Gastroesophageal sphincter (tissue), 3 donors: Measurements from ENCODE around the gene NKD1.

Source experiments
- CTCF ChIP-seq, 4 experiments: fragments of 200-600 bp in 2 of 4; fragments of 450-650 bp in 2 of 4; sonication (generic) in 1 of 4; IDR thresholded peaks; one replicate each; pipeline ENCODE4 v1.5.1; 2017 to 2019; ENCODE audit warnings: antibody characterized with exemption in 4 of 4, mild to moderate bottlenecking in 2 of 4, moderate library complexity in 2 of 4
- EP300 ChIP-seq: sonication (generic); formaldehyde crosslinking; IDR thresholded peaks from one replicate; pipeline ENCODE4 v1.6.1; 2017; ENCODE audit warnings: antibody characterized with exemption, mild to moderate bottlenecking

DNA sequence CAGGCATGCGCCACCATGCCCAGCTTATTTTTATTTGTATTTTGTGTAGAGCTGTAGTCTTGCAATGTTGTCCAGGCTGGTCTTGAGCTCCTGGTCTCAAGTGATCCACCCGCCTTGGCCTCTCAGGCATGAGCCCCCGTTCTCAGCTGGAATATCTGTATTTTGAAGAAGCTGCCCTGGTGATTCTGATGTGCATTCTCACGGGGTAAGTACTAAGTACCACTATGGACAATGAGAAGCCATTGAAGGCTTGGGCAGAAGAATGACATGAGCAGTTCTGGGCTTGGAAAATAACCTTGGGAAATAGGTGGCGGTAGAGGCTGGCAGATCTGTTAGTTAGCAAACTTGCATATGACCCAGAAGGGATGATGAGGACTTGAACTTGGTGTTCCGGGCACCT is 15.6 kb upstream of the NKD1 start:
- TF ChIP-seq CTCF (IDR thresholded peaks at IDR 0.05) (no peak), EP300 (no peak)
